Panc1 (cell line): Measurements from ENCODE around the gene IFNAR1. TPM values are rescaled to one million over a fixed set of nuclear protein-coding genes. Genes with fewer than 3 reads are reported as not detected.

Experiments
- ATAC-seq: fragments of 200-7000 bp; cut with Tn5 transposase; 2 replicates; pipeline ENCODE4 v1.9.1; 2020; ENCODE audit warnings: mild to moderate bottlenecking, moderate library complexity
- BruUV-seq: library from RNA; stranded (reverse); fragments of 400-500 nt; replicated peaks from 2 replicates; lab custom pipeline; 2021; lab: Mats Ljungman, UMichigan
- CTCF ChIA-PET: fragments of 300-600 bp; sonication (Branson Sonifier 250); formaldehyde crosslinking; loops from one replicate; lab custom pipeline; 2022; ENCODE audit warnings: antibody characterized with exemption; lab: Charles Lee
- POLR2A ChIA-PET: fragments of 300-600 bp; sonication (Branson Sonifier 250); formaldehyde crosslinking; loops from one replicate; lab custom pipeline; 2022; ENCODE audit warnings: antibody characterized with exemption; lab: Charles Lee
- DNase-seq: peaks from one replicate; pipeline ENCODE4 v3.0.0-alpha.2; 2010; ENCODE audit warnings: low read depth, low spot score
- H3K27ac ChIP-seq: 2 replicates; pipeline ENCODE4 v1.5.1; 2011; ENCODE audit warnings: mild to moderate bottlenecking, low read length, inconsistent platforms
- H3K27me3 ChIP-seq: fragments of 200-500 bp; sonication (Bioruptor generic); 2 replicates; pipeline ENCODE4 v1.6.0; 2014; ENCODE audit warnings: low read length, inconsistent platforms; ENCODE audit not compliant: control insufficient read depth, insufficient read depth
- H3K36me3 ChIP-seq: fragments of 200-500 bp; sonication (Bioruptor generic); 2 replicates; pipeline ENCODE4 v1.5.1; 2014; ENCODE audit warnings: inconsistent platforms, mild to moderate bottlenecking, low read length, moderate library complexity; ENCODE audit not compliant: control insufficient read depth, insufficient read depth
- H3K4me1 ChIP-seq: 2 replicates; pipeline ENCODE4 v1.5.1; 2011; ENCODE audit warnings: inconsistent platforms, mild to moderate bottlenecking, low read length, moderate library complexity; ENCODE audit not compliant: control insufficient read depth, insufficient read depth
- H3K4me3 ChIP-seq, 2 experiments: 2 replicates each; pipeline ENCODE4 v1.5.1; 2011 to 2012; ENCODE audit warnings: low read depth in 2 of 2, low read length in 2 of 2, mild to moderate bottlenecking in 2 of 2, inconsistent platforms in 1 of 2, moderate library complexity in 1 of 2
- H3K9me3 ChIP-seq: fragments of 200-500 bp; sonication (Bioruptor generic); 2 replicates; pipeline ENCODE4 v1.5.1; 2014; ENCODE audit warnings: low read depth, mild to moderate bottlenecking, inconsistent platforms, low read length, moderate library complexity; ENCODE audit not compliant: control insufficient read depth, insufficient read depth
- CTCF ChIP-seq: fragments of 450-650 bp; IDR thresholded peaks from 2 replicates; pipeline ENCODE4 v1.5.1; 2017; ENCODE audit warnings: mild to moderate bottlenecking
- POLR2AphosphoS5 ChIP-seq: IDR thresholded peaks from 2 replicates; pipeline ENCODE4 v1.6.1; 2012; ENCODE audit warnings: mild to moderate bottlenecking, low read depth, low read length, moderate library complexity
- SIN3A ChIP-seq: IDR thresholded peaks from 2 replicates; pipeline ENCODE4 v1.6.1; 2012; ENCODE audit warnings: low read depth, mild to moderate bottlenecking, low read length, moderate library complexity, borderline replicate concordance; ENCODE audit not compliant: insufficient read depth
- TCF7L2 ChIP-seq: IDR thresholded peaks from 2 replicates; pipeline ENCODE4 v1.6.1; 2011; ENCODE audit warnings: mild to moderate bottlenecking, low read depth, low read length, inconsistent platforms
- in situ Hi-C: cut with HindIII; loops from 2 replicates; pipeline ENCODE4 v1.10.0; 2016; ENCODE audit warnings: low sequenced_read_pairs, low pct_unique_long_range_greater_than_20kb
- intact Hi-C: fragments of 100-400 bp; cut with micrococcal nuclease; formaldehyde crosslinking; loops from one replicate; pipeline ENCODE4 v1.10.0; 2022; ENCODE audit not compliant: unreplicated experiment
- total RNA-seq: library from RNA; stranded (reverse); gene quantifications from one replicate; pipeline ENCODE4 v1.2.1, GENCODE V29; 2021; ENCODE audit not compliant: unreplicated experiment
- TF ChIP-seq, protein P1 (sequence below), 2 experiments: IDR thresholded peaks; 2 replicates each; pipeline ENCODE4 v1.6.1; 2011 to 2012; ENCODE audit warnings: low read depth in 2 of 2, control low read depth in 1 of 2, low read length in 1 of 2, mild to moderate bottlenecking in 1 of 2, moderate library complexity in 1 of 2; ENCODE audit not compliant: insufficient read depth in 1 of 2

Gene IFNAR1
- total RNA-seq, 1 experiment from 2014 or later, result 23.8 TPM

DNA sequence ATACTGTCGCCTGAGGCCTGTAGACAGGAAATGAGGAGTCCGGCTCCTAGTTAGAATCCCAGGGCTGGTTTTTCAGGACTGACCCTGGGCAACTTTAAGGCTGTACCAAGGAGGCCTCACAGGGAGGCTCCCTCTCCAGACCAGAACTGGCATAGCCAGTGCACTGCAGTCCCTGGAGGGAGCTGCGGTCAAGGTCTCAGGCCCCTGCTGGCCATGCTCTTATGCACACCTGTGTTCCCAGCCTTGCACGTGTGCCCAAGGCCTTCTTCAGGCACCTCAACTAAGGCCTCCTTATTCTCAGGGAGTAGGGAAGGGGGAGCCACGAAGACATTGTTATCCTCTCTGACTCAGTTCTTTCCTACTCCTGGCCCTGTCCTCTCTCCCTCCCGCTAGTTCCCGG, 22.0 kb upstream of the IFNAR1 start:
- POLR2A ChIA-PET, result interaction anchor here (0.6 kb wide), 1 partner anchor 396 kb away, joined by 6 read pairs; no protein-coding TSS in a partner anchor
- Histone ChIP-seq H3K4me3 (no peak overlapping the region), H3K27ac (no peak overlapping the region), H3K27me3 (no peaks in the 10 kb centered on the region), H3K9me3 (no peaks in the 10 kb centered on the region), H3K4me1 (no peaks in the 10 kb centered on the region), H3K36me3 (no peaks in the 10 kb centered on the region)
- CTCF ChIA-PET, result interaction anchor here (0.5 to 0.6 kb wide), 2 partner anchors 64 to 197 kb away, joined by 5 to 7 read pairs; no protein-coding TSS in a partner anchor
- TF ChIP-seq, protein P1, sequence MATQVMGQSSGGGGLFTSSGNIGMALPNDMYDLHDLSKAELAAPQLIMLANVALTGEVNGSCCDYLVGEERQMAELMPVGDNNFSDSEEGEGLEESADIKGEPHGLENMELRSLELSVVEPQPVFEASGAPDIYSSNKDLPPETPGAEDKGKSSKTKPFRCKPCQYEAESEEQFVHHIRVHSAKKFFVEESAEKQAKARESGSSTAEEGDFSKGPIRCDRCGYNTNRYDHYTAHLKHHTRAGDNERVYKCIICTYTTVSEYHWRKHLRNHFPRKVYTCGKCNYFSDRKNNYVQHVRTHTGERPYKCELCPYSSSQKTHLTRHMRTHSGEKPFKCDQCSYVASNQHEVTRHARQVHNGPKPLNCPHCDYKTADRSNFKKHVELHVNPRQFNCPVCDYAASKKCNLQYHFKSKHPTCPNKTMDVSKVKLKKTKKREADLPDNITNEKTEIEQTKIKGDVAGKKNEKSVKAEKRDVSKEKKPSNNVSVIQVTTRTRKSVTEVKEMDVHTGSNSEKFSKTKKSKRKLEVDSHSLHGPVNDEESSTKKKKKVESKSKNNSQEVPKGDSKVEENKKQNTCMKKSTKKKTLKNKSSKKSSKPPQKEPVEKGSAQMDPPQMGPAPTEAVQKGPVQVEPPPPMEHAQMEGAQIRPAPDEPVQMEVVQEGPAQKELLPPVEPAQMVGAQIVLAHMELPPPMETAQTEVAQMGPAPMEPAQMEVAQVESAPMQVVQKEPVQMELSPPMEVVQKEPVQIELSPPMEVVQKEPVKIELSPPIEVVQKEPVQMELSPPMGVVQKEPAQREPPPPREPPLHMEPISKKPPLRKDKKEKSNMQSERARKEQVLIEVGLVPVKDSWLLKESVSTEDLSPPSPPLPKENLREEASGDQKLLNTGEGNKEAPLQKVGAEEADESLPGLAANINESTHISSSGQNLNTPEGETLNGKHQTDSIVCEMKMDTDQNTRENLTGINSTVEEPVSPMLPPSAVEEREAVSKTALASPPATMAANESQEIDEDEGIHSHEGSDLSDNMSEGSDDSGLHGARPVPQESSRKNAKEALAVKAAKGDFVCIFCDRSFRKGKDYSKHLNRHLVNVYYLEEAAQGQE (IDR thresholded peaks at IDR 0.05; ENCODE audit: insufficient read depth in 1 of 2, low read depth in 2 of 2, low read length in 1 of 2), result no peak
- TF ChIP-seq CTCF (no peak), SIN3A (no peak), TCF7L2 (no peak), POLR2AphosphoS5 (no peak)
- DNase-seq (no peak), ATAC-seq (peak; percentile 66)
- intact Hi-C loops (no loop called here), in situ Hi-C loops (no loop called here)
- no TSS peak for BruUV-seq

DNA sequence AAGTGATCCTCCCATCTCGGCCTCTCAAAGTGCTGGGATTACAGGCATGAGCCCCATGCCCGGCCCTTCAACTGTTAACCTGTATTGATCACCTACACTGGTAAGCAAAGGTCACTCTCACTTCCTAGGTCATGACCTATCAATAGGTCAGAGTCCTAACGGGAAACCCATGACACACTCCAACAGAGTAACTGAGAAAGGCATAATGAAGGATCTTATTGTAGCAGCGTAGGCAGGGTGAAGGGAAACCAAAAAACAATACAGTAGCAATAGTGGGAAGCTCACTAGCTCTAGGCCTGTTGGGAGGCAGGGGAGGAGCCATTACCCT, 19.5 kb upstream of the IFNAR1 start:
- Histone ChIP-seq H3K4me3 (no peak overlapping the region), H3K4me1 (no peaks in the 10 kb centered on the region), H3K27ac (no peak overlapping the region), H3K36me3 (no peaks in the 10 kb centered on the region), H3K27me3 (no peaks in the 10 kb centered on the region), H3K9me3 (no peaks in the 10 kb centered on the region)
- ATAC-seq (no peak), DNase-seq (no peak)
- POLR2A ChIA-PET, result no interaction called here
- in situ Hi-C loops, result no loop called here
- intact Hi-C loops, result no loop called here
- TF ChIP-seq TCF7L2 (no peak), SIN3A (no peak), CTCF (no peak), POLR2AphosphoS5 (no peak)
- TF ChIP-seq, protein P1 (IDR thresholded peaks at IDR 0.05; ENCODE audit: insufficient read depth in 1 of 2, low read depth in 2 of 2, low read length in 1 of 2), result no peak
- BruUV-seq, result no TSS peak
- CTCF ChIA-PET, result no interaction called here
